ENCODE data around the gene MALT1.

The MALT1 gene

DNA sequence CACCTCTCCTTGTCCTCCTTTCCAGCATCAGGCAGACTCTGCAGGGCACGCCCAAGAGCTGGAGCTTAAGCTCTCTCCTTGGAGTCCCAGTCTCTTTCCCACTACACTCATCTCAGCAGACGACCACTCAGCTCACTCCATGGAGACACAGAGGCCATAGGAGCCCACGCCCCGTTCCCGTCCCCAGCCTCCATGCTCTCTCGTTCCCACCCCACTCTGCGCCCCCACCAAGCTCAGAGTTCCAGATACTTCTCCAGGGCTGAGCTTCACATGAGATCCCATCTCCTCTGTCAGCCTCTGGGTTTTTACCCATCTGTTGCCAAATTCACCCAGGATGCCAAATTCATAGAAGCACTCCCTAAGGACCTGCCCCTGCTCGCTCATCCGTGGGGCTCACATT is 87.3 kb downstream of the MALT1 start:
- H3K36me3 ChIP-seq = no peaks in the 10 kb centered on the region
- TF ChIP-seq Cebpa-rat (IDR thresholded peaks at IDR 0.05) = no peak
- no peak overlapping the region for H3K27ac ChIP-seq
- H3K4me1 ChIP-seq = peaks cover 33 to 41% (median 37%) of the 10 kb centered on the region in 10 experiments
- no peak overlapping the region for H3K9ac ChIP-seq
- no peak overlapping the region for H3K4me2 ChIP-seq
- H3K4me3 ChIP-seq = no peak overlapping the region
- H3K9me3 ChIP-seq (replicated peaks in 1 of 11) = no peaks in the 10 kb centered on the region
- no peaks in the 10 kb centered on the region for H3K27me3 ChIP-seq
- H4K20me1 ChIP-seq = peaks cover 0 to 13% (median 0%) of the 10 kb centered on the region in 11 experiments; a peak in 2 of 22 replicates

DNA sequence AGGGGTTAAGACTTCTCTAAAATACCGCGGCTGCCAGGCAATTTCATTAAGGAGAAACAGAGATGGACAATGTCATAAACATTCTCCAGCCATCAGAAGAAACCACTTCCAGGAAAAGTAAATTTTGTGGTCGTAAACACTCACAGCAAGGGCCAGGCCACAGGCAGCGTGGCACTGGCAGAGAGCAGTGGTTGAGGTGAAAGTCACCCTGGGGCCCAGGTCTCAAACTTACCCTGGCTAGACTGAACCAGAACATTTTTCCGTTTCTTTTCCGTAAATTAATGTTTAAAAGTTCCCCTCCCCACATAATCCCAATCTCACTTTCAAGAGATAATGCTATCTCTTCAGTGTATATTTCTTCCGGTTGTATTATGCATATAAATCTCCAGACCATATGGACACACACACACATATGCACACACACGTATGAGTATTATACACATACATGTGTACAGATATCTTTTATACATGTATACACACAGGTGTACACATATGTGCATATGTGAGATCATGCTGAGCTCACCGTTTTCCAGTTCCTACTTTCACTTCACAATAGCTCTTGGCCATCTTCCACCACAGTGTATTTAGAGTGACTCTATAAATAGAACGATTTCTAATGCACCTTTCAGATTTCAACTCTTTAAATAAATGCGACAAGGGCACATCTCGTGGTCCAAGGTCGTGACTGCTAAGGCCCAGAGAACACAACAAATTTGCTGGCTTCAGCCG is 90.1 kb downstream of the MALT1 start:
- Histone ChIP-seq H3K4me1 (peaks cover 16 to 35% (median 27%) of the 10 kb centered on the region in 10 experiments), H3K4me3 (no peak overlapping the region), H3K27me3 (no peaks in the 10 kb centered on the region), H3K36me3 (no peaks in the 10 kb centered on the region), H3K4me2 (peak overlapping the region; percentile 30 to 61 (median 39); a peak in 21 of 22 replicates), H3K9me3 (replicated peaks in 1 of 11) (no peaks in the 10 kb centered on the region), H3K9ac (no peak overlapping the region), H3K27ac (no peak overlapping the region), H4K20me1 (peaks cover 0 to 8% (median 0%) of the 10 kb centered on the region in 11 experiments; a peak in 1 of 22 replicates)
- TF ChIP-seq Cebpa-rat (IDR thresholded peaks at IDR 0.05) = no peak

DNA sequence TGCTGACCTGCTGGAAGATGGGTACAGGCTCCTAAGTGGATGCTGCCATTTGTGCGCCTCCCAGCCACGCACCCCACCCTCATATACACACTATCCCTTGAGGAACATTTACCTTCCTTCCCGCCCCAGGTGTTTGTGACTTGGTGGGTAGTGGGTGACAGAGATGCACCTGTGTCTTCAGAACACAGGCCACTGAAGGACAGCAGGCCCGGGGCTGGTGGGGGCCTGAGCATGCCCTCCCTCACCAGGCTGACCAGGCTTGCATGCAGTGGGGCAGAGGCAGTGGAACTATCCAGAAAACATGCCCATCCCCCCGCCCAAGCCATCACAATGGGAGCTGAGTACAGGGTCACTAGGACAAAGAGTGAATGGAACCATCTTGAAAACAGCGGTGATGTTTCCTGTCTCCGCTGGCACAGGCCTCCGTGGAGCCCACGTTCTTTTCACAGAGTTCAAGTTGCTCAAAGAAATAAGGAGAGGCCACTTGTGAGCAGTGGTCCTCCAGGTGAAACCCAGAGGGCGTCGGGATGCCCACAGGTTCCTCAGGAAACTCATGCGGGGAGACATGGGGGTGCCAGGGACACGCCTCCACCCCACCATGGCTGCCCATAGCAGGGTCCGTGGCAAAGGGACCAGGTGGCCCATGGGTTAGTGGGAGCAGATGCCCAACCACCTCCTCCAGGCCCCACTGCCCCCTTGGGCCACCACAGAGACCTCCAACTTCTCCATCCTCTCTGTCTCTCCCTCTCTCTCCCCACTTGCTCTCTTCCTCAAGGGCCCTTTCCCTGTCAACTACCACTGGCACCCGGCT is 90.9 kb downstream of the MALT1 start:
- H3K9ac ChIP-seq = no peak overlapping the region
- no peak for TF ChIP-seq Cebpa-rat (IDR thresholded peaks at IDR 0.05)
- H3K4me2 ChIP-seq = peak overlapping the region; percentile 30 to 61 (median 39); a peak in 20 of 22 replicates
- no peak overlapping the region for H3K4me3 ChIP-seq
- no peaks in the 10 kb centered on the region for H3K9me3 ChIP-seq (replicated peaks in 1 of 11)
- H3K27ac ChIP-seq = no peak overlapping the region
- no peaks in the 10 kb centered on the region for H3K36me3 ChIP-seq
- no peaks in the 10 kb centered on the region for H3K27me3 ChIP-seq
- peaks cover 0 to 8% (median 0%) of the 10 kb centered on the region in 11 experiments; a peak in 1 of 22 replicates for H4K20me1 ChIP-seq
- peaks cover 16 to 35% (median 27%) of the 10 kb centered on the region in 10 experiments for H3K4me1 ChIP-seq

DNA sequence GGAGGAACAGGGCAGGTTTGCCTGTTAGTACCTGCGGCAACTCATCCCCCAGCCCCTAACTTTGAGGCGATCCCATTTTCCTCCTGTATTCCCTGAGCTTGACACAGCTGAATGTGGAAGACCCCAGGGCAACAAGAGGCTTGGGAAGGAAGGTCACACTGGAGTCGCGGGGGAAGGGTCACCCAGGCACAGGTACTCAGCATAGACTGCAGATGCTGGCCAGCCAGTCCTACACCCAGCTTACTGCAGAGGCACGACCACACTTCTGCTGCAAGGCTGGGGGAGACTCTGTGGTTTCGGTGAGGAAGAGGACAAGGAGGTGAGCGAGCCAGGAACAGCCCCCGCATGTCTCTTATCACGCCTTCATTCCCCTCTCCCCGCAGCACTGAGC is 91.5 kb downstream of the MALT1 start:
- H3K4me3 ChIP-seq = no peak overlapping the region
- peaks cover 16 to 35% (median 27%) of the 10 kb centered on the region in 10 experiments for H3K4me1 ChIP-seq
- no peaks in the 10 kb centered on the region for H3K27me3 ChIP-seq
- H3K9ac ChIP-seq = no peak overlapping the region
- peaks cover 0 to 8% (median 0%) of the 10 kb centered on the region in 11 experiments; a peak in 1 of 22 replicates for H4K20me1 ChIP-seq
- H3K4me2 ChIP-seq = peak overlapping the region in 8 of 11 experiments; percentile 8 to 55 (median 37); a peak in 10 of 22 replicates
- no peaks in the 10 kb centered on the region for H3K9me3 ChIP-seq (replicated peaks in 1 of 11)
- no peaks in the 10 kb centered on the region for H3K36me3 ChIP-seq
- TF ChIP-seq Cebpa-rat (IDR thresholded peaks at IDR 0.05) = no peak
- no peak overlapping the region for H3K27ac ChIP-seq

DNA sequence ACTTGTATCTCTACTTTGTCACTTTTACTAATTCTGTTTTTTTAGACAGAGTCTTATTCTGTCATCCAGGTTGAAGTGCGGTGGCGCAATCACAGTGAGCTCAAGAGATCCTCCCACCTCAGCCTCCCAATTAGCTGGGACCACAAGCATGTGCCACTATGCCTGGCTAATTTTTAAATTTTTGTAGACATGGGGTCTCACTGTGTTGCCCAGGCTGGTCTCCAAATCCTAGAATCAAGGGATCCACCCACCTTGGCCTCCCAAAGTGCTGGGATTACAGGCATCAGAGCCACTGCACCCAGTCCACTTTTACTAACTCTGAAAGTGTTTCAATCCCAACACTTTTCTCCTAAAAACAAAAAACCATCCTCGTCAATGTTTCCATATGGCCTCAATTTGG is 94.9 kb downstream of the MALT1 start:
- no peaks in the 10 kb centered on the region for H3K9me3 ChIP-seq (replicated peaks in 1 of 11)
- no peak overlapping the region for H3K4me3 ChIP-seq
- peaks cover 18 to 44% (median 39%) of the 10 kb centered on the region in 10 experiments for H3K4me1 ChIP-seq
- no peak overlapping the region for H3K27ac ChIP-seq
- no peak overlapping the region for H3K9ac ChIP-seq
- no peaks in the 10 kb centered on the region; a peak in 1 of 22 replicates for H4K20me1 ChIP-seq
- no peaks in the 10 kb centered on the region for H3K27me3 ChIP-seq
- no peak overlapping the region for H3K4me2 ChIP-seq
- H3K36me3 ChIP-seq = no peaks in the 10 kb centered on the region
- no peak for TF ChIP-seq Cebpa-rat (IDR thresholded peaks at IDR 0.05)

DNA sequence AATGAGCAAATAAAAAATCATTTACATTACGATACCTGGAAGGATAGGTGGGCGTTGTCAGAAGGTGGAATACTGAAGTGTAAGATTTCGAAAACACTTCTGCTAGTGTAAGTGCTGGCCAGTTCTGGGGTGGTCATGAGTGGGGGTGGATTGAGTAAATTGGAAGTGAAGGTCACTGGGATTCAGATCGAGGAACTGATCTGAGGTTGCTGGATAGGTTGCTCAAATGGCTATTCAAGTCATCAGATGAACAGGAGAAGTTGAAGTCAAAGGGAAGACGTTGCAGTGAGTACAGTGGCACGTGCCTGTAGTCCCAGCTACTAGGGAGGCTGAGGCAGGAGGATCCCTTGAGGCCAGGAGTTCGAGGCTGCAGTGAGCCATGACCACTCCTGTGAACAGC is 95.7 kb downstream of the MALT1 start:
- no peak overlapping the region for H3K4me2 ChIP-seq
- H3K9ac ChIP-seq = no peak overlapping the region
- H3K27me3 ChIP-seq = no peaks in the 10 kb centered on the region
- no peaks in the 10 kb centered on the region for H4K20me1 ChIP-seq
- H3K4me1 ChIP-seq = peaks cover 10 to 36% (median 31%) of the 10 kb centered on the region in 10 experiments
- H3K9me3 ChIP-seq (replicated peaks in 1 of 11) = no peaks in the 10 kb centered on the region
- no peak overlapping the region for H3K4me3 ChIP-seq
- H3K36me3 ChIP-seq = no peaks in the 10 kb centered on the region
- H3K27ac ChIP-seq = no peak overlapping the region
- no peak for TF ChIP-seq Cebpa-rat (IDR thresholded peaks at IDR 0.05)

DNA sequence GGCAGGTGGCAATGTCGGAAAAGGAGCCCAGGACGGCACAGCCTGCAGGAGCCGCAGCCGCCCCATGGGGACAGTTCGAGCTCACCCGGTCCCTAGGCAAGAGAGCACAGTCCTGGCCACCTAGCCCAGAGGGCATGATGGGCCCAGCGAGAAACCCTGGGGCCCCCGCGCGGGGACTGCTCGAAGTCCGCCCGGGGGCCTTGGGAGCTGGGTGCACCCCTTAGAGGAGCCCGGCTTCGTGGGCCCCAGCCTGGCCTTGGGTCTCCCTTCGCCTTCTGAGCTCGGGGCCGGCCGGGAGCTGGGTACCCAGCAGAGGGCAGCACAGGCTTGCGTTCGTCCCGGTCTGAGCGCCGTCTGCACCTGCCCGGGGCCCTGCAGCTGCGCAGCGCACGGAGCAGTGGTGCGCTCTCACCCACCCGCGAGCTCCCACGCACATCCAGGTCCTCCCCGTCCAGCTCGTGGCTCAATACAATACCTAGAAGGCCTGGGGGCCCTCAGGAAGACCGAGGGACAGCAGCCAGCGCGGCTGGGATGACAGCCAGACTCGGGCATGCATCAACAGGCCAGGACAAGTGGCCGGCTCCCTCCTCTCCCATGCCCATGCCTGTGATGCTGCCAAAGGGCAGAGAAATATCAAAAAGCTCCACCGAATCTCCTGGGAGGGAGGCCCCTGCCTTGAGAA is 97.2 kb downstream of the MALT1 start:
- peaks cover 6 to 24% (median 19%) of the 10 kb centered on the region in 10 experiments; a peak in 19 of 20 replicates for H3K4me1 ChIP-seq
- TF ChIP-seq Cebpa-rat (IDR thresholded peaks at IDR 0.05) = no peak
- peak overlapping the region; percentile 61 to 87 (median 72) for H3K4me2 ChIP-seq
- no peaks in the 10 kb centered on the region for H3K9me3 ChIP-seq (replicated peaks in 1 of 11)
- H3K4me3 ChIP-seq = peak overlapping the region in 2 of 10 experiments; percentile 17 to 30; a peak in 3 of 20 replicates
- H3K27me3 ChIP-seq = no peaks in the 10 kb centered on the region
- no peaks in the 10 kb centered on the region for H4K20me1 ChIP-seq
- H3K27ac ChIP-seq = no peak overlapping the region
- peak overlapping the region in 1 of 11 experiments; percentile 1; a peak in 3 of 22 replicates for H3K9ac ChIP-seq
- no peaks in the 10 kb centered on the region for H3K36me3 ChIP-seq

DNA sequence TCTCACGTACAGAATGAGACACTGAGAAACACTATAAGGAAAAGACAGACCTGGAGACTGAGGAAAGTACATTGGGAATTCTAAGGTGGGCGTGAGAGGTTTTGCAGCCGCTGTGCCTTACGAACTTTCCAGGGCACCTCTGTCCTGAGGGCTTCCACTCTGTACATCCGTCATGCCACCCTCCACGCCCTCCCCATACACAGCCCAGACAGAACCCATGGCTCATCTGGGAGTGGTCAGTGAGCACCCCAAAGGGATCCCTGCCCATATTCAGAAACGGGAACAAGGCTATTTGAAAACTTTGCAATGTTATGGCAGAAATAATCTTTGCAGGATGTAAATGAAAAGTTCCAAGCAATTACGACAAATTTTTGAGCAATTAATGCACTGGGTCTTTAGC is 98.1 kb downstream of the MALT1 start:
- Histone ChIP-seq H3K9ac (no peak overlapping the region), H3K4me2 (no peak overlapping the region), H3K36me3 (no peaks in the 10 kb centered on the region), H3K4me1 (peaks cover 6 to 21% (median 18%) of the 10 kb centered on the region in 10 experiments; a peak in 19 of 20 replicates), H3K27me3 (no peaks in the 10 kb centered on the region), H4K20me1 (no peaks in the 10 kb centered on the region), H3K27ac (no peak overlapping the region), H3K9me3 (replicated peaks in 1 of 11) (no peaks in the 10 kb centered on the region), H3K4me3 (no peak overlapping the region)
- TF ChIP-seq Cebpa-rat (IDR thresholded peaks at IDR 0.05) = no peak

DNA sequence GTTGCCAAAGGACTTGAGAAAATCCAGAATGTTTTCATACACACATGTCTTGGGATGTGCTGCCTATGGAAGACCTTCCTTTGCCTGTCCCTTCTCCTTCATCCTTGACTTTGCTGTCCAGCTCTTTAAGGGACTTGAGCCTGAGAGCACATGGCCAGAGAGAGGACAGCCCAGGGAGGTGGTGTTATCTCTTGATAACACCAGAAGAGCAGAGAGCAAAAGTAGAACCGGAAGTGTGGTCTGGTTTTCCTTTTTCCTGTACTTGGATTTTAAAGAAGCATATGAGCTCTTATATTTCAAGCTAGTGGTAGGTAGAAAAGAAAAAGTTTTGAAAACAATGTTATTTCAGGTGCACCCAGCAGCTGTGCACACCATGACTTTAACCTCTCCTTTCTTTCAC is 99.3 kb downstream of the MALT1 start:
- no peaks in the 10 kb centered on the region for H3K9me3 ChIP-seq (replicated peaks in 1 of 11)
- no peaks in the 10 kb centered on the region for H3K36me3 ChIP-seq
- H3K4me3 ChIP-seq = no peak overlapping the region
- H3K9ac ChIP-seq = no peak overlapping the region
- no peaks in the 10 kb centered on the region for H3K27me3 ChIP-seq
- TF ChIP-seq Cebpa-rat (IDR thresholded peaks at IDR 0.05) = no peak
- peak overlapping the region in 10 of 11 experiments; percentile 20 to 63 (median 52); a peak in 20 of 22 replicates for H3K4me2 ChIP-seq
- H3K4me1 ChIP-seq = peaks cover 6 to 21% (median 18%) of the 10 kb centered on the region in 10 experiments; a peak in 19 of 20 replicates
- H4K20me1 ChIP-seq = no peaks in the 10 kb centered on the region
- no peak overlapping the region for H3K27ac ChIP-seq
